ENCODE data around the gene CFHR1. TPM values are rescaled to one million over a fixed set of nuclear protein-coding genes. Genes with fewer than 3 reads are reported as not detected.
"Not testable (repeated sequence)": the region's sequence is repeated elsewhere in the genome, so short reads cannot be mapped to it uniquely, and the experiment has no call there.

CFHR1 gene
- total RNA-seq = not detected
- long read RNA-seq = 0 reads

DNA sequence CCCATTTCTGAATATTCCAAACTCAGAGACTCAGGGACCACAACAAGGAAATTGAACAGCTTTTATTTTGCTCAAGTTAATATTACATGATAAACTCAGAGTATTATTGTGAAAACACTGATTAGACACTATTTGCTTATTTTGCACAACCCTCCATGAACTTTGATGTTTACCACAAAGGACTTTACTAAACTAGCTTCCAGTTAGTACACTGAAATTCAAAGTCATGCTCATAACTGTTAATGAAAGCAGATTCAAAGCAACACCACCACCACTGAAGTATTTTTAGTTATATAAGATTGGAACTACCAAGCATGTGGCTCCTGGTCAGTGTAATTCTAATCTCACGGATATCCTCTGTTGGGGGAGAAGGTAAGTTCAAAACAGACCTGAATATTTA lies at the start of gene CFHR1:
Gene CFHR1, plus strand, starts transcription at position 201 of the 400 bp plus-strand sequence. Its CDS starts 114 bp downstream, at position 315.
- ATAC-seq; H3K4me3 ChIP-seq; H3K4me1 ChIP-seq; H3K9me3 ChIP-seq; DNase-seq; H3K36me3 ChIP-seq; intact Hi-C loops (cut with DNase I); H3K27me3 ChIP-seq; H3K27ac ChIP-seq: not testable (repeated sequence)

DNA sequence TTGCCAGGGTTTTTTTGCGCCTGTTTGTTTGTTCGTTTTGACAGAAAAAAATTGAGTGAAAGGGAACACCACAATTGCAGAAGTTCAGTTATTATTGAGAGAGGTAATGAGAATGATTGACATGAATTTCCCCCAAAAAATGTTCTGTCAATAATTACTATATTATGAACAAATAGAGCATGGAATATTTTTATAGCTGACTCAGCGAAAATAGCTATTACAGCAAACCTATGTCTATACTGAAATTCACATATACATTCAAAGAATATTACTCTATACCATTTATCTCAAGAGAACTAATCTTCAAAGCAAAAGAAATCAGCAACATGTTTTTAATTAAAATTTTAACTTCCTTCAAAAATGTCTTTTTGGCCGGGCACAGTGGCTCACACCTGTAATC lies 49.7 kb upstream of the CFHR1 start:
- H3K9me3 ChIP-seq; H3K27me3 ChIP-seq; ATAC-seq; H3K4me3 ChIP-seq; intact Hi-C loops (cut with DNase I); H3K27ac ChIP-seq; DNase-seq; H3K36me3 ChIP-seq; H3K4me1 ChIP-seq: not testable (repeated sequence)

DNA sequence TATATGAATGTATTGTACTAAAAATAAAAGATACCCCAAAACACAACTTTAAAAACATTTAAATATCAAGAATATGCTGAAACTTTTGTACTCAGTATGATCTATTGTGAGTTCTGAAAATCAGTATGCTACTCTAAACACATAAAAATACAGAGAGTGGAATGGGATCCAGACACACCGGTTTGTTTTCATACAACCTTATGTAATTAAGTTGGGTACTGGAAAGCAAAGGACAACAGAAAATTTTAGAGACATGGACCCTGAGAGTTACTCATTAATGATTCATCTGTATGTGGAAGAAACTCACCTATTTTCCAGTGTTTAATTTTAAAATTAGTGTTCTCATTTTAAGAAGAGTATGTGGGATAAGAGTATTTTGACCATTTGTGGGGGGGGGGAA lies 45.8 kb upstream of the CFHR1 start:
- H3K27ac ChIP-seq = no peak overlapping the region
- no peaks in the 10 kb centered on the region for H3K36me3 ChIP-seq
- H3K27me3 ChIP-seq = no peaks in the 10 kb centered on the region
- intact Hi-C loops (cut with DNase I) = no loop called here
- ATAC-seq (no peak), DNase-seq (no peak)
- TF ChIP-seq, protein P1, sequence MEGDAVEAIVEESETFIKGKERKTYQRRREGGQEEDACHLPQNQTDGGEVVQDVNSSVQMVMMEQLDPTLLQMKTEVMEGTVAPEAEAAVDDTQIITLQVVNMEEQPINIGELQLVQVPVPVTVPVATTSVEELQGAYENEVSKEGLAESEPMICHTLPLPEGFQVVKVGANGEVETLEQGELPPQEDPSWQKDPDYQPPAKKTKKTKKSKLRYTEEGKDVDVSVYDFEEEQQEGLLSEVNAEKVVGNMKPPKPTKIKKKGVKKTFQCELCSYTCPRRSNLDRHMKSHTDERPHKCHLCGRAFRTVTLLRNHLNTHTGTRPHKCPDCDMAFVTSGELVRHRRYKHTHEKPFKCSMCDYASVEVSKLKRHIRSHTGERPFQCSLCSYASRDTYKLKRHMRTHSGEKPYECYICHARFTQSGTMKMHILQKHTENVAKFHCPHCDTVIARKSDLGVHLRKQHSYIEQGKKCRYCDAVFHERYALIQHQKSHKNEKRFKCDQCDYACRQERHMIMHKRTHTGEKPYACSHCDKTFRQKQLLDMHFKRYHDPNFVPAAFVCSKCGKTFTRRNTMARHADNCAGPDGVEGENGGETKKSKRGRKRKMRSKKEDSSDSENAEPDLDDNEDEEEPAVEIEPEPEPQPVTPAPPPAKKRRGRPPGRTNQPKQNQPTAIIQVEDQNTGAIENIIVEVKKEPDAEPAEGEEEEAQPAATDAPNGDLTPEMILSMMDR (IDR thresholded peaks at IDR 0.05) = no peak
- H3K4me1 ChIP-seq = no peaks in the 10 kb centered on the region
- no peaks in the 10 kb centered on the region for H3K9me3 ChIP-seq
- H3K4me3 ChIP-seq = no peak overlapping the region

DNA sequence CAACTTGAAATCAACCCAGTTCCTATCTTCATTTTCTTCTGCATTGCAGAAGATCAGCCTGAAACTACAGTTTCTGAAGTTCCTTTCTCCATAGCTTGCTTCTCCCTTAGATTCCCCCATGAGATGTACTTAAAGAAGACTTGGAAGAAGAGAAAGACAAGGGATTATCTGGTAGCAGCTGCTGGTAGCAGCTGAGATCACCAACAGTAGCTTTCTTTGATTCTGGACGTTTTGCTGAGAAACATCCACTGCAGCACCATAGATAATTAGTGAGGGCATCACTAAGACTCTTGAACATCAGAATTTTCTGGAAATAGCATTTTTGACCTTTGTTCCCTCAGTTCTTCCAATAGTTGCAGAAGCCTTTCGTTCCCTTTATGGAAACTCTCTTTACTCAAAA lies 45.4 kb upstream of the CFHR1 start:
- no peaks in the 10 kb centered on the region for H3K4me1 ChIP-seq
- DNase-seq (no peak), ATAC-seq (no peak)
- no peaks in the 10 kb centered on the region for H3K27me3 ChIP-seq
- TF ChIP-seq, protein P1 (IDR thresholded peaks at IDR 0.05) = no peak
- H3K36me3 ChIP-seq = no peaks in the 10 kb centered on the region
- no peaks in the 10 kb centered on the region for H3K9me3 ChIP-seq
- intact Hi-C loops (cut with DNase I) = no loop called here
- no peak overlapping the region for H3K4me3 ChIP-seq
- no peak overlapping the region for H3K27ac ChIP-seq

DNA sequence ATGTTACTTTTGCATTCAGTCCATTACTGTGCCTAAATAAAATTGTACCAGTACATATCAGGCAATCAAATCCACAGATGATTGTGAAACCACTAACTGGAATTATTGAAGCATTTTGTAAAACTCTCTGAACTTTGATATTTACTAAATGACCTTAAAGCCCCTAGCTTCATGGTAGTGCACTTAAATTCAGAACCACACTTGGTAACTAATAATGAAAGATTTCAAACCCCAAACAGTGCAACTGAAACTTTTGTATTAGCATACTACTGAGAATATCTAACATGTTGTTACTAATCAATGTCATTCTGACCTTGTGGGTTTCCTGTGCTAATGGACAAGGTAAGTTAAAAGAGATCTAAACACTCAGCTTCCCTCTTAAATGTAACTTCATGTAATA lies 44.9 kb upstream of the CFHR1 start, which contains the start of gene CFHR3:
Gene CFHR3, plus strand, starts transcription at position 238 of the 400 bp plus-strand sequence. Its CDS starts 47 bp downstream, at position 285.
- intact Hi-C loops (cut with DNase I) = no loop called here
- DNase-seq = no peak
- H3K9me3 ChIP-seq = no peaks in the 10 kb centered on the region
- H3K4me1 ChIP-seq = no peaks in the 10 kb centered on the region
- no peak within 1 kb of the TSS for H3K27ac ChIP-seq
- H3K4me3 ChIP-seq = no peak within 1 kb of the TSS
- no peaks in the 10 kb centered on the region for H3K27me3 ChIP-seq
- ATAC-seq = no peak
- TF ChIP-seq, protein P1 (IDR thresholded peaks at IDR 0.05) = no peak
- no peaks in the 10 kb centered on the region for H3K36me3 ChIP-seq

DNA sequence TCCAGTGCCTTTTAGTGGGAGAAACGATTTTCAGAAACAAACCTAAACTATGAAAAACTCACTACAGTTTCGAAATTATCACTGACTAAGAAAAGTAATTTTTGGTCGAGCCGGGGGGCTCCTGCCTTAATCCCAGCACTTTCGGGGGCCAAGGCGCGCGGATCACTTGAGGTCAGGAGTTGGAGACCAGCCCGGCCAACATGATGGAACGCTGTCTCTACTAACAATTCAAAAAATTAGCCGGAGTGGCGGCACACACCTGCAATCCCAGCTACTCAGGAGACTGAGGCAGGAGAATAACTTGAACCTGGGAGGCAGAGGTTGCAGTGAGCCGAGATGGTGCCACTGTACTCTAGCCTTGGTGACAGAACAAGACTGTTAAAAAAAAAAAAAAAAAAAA lies 41.9 kb upstream of the CFHR1 start:
- no peak overlapping the region for H3K4me3 ChIP-seq
- H3K36me3 ChIP-seq = no peaks in the 10 kb centered on the region
- no peaks in the 10 kb centered on the region for H3K9me3 ChIP-seq
- intact Hi-C loops (cut with DNase I) = no loop called here
- no peaks in the 10 kb centered on the region for H3K4me1 ChIP-seq
- H3K27ac ChIP-seq = no peak overlapping the region
- H3K27me3 ChIP-seq = no peaks in the 10 kb centered on the region
- ATAC-seq = no peak
- TF ChIP-seq, protein P1 (IDR thresholded peaks at IDR 0.05) = no peak
- DNase-seq = no peak

DNA sequence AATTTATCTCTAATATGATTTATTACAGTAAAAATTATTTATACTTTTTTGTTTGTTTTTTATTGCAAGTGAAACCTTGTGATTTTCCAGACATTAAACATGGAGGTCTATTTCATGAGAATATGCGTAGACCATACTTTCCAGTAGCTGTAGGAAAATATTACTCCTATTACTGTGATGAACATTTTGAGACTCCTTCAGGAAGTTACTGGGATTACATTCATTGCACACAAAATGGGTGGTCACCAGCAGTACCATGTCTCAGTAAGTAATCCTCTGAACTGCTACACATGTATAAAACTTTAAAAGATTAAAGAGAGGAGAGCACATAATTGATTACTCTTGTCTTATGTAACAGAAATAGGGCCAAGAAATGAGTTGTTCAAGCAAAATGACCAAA lies 40.4 kb upstream of the CFHR1 start:
- TF ChIP-seq, protein P1 (IDR thresholded peaks at IDR 0.05) = no peak
- ATAC-seq (no peak), DNase-seq (no peak)
- Histone ChIP-seq H3K27ac (no peak overlapping the region), H3K9me3 (no peaks in the 10 kb centered on the region), H3K27me3 (no peaks in the 10 kb centered on the region), H3K4me1 (no peaks in the 10 kb centered on the region), H3K36me3 (no peaks in the 10 kb centered on the region), H3K4me3 (no peak overlapping the region)
- intact Hi-C loops (cut with DNase I) = no loop called here

DNA sequence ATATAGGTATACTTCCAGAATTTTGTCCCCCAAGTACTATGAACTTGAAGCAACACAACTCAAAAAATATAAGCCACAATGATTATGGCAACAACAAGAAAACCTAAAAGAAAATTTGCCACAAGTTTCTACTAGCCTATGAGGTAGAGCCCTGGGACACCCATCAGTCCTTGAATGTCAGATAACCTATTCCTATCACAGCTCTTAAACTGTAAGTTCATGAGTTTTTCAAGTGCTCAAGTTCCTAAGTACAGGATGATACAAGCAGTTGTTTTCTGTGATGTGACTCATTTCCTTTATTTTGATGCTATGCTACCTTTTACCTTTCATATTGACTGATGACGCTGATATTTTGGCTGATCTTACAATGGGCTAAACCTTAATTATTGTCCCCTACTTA lies 28.3 kb upstream of the CFHR1 start:
- H3K9me3 ChIP-seq; H3K4me1 ChIP-seq; H3K36me3 ChIP-seq; H3K4me3 ChIP-seq; H3K27me3 ChIP-seq; DNase-seq; ATAC-seq; H3K27ac ChIP-seq; intact Hi-C loops (cut with DNase I): not testable (repeated sequence)

DNA sequence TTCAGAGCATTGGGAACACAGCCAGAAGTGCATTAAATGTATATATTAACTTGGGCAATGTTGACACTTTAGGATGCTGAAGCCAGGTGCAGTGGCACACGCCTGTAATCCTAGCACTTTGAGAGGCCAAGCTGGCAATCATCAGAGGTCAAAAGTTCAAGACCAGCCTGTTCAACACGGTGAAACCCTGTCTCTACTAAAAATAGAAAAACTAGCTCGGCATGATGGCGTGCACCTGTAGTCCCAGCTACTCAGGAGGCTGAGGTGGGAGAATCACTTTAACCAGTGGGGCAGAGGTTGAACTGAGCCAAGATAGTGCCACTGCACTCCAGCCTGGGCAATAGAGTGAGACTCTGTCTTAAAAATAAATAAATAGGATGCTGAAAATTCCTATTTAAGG lies 25.4 kb upstream of the CFHR1 start:
- intact Hi-C loops (cut with DNase I); H3K27me3 ChIP-seq; H3K4me1 ChIP-seq; H3K36me3 ChIP-seq; H3K27ac ChIP-seq; ATAC-seq; H3K4me3 ChIP-seq; H3K9me3 ChIP-seq; DNase-seq: not testable (repeated sequence)
